Measurements from ENCODE around the gene ERMN.

The ERMN gene

DNA sequence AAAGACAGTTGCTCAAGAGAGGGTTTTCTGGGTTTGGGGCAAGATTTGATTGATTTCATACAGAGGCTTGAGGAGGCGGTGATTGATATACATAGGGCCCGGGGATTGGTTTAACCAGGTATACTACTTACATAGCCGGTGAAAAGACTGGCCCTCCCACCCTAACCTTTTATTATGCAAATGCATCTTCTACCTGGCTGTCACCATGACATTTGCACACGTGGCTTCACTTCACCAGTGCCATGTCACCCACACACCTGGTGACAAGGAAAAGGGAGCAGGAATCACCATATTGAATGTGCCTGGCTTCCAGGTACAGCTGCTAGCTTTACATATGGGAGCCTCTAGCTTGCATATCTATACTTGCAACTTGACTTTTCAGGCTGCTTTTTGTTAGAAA, 9.7 kb downstream of the ERMN start:
- Histone ChIP-seq H3K4me1 (ENCODE audit: insufficient read depth, low read length, severe bottlenecking) (no peaks in the 10 kb centered on the region), H3F3A (ENCODE audit: insufficient read depth, low read length) (no peaks in the 10 kb centered on the region), H3K4me2 (ENCODE audit: low read length) (no peak overlapping the region), H4K20me1 (ENCODE audit: insufficient read depth, low read length) (no peaks in the 10 kb centered on the region), H3K27me3 (ENCODE audit: insufficient read depth, low read length) (no peaks in the 10 kb centered on the region), H3K9me2 (ENCODE audit: low read depth, low read length) (no peaks in the 10 kb centered on the region), H3K27ac (ENCODE audit: low read depth, low read length, poor library complexity, severe bottlenecking) (no peak overlapping the region), H3K9ac (ENCODE audit: low read length) (no peak overlapping the region), H3K79me2 (ENCODE audit: insufficient read depth, low read length) (no peaks in the 10 kb centered on the region), H3K4me3 (ENCODE audit: low read depth, low read length, poor library complexity, severe bottlenecking) (no peak overlapping the region), H3K9me3 (ENCODE audit: low read length) (no peaks in the 10 kb centered on the region), H3K36me3 (ENCODE audit: insufficient read depth, low read length) (peaks cover 2% of the 10 kb centered on the region; the same call in 1 of the 2 replicates), H2AFZ (ENCODE audit: low read length) (no peak overlapping the region)
- TF ChIP-seq, protein P1, sequence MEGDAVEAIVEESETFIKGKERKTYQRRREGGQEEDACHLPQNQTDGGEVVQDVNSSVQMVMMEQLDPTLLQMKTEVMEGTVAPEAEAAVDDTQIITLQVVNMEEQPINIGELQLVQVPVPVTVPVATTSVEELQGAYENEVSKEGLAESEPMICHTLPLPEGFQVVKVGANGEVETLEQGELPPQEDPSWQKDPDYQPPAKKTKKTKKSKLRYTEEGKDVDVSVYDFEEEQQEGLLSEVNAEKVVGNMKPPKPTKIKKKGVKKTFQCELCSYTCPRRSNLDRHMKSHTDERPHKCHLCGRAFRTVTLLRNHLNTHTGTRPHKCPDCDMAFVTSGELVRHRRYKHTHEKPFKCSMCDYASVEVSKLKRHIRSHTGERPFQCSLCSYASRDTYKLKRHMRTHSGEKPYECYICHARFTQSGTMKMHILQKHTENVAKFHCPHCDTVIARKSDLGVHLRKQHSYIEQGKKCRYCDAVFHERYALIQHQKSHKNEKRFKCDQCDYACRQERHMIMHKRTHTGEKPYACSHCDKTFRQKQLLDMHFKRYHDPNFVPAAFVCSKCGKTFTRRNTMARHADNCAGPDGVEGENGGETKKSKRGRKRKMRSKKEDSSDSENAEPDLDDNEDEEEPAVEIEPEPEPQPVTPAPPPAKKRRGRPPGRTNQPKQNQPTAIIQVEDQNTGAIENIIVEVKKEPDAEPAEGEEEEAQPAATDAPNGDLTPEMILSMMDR (IDR thresholded peaks at IDR 0.05; ENCODE audit: low read length): no peak
- TF ChIP-seq EZH2 (IDR thresholded peaks at IDR 0.05; ENCODE audit: borderline replicate concordance, low read length): no peak

DNA sequence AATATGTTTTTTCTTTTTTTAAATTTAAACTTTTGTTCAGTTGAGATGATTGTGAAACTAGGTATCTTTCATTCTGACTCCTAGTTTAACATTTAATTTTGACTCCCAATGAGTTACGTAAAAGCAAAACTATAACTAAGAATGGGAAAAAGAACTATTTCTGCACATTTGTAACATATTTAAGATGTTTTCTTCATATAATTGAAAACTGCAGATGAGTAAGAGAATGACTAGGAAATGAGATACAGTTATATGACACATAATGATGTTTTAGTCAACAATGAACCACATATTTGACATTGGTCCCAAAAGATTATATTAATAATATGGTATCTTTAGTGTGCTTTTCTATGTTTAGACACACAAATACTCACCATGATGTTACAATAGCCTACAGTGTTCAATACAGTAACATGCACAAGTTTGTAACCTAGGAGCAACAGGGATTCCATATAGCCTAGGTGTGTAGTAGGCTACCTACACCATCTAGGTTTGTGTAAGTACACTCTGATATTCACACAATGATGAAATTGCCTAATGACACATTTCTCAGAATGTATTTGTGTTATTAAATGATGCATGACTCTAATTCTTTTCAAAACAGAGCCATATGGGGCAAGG, 12.6 kb downstream of the ERMN start:
- H4K20me1 ChIP-seq (ENCODE audit: insufficient read depth, low read length): no peaks in the 10 kb centered on the region
- H3K9me3 ChIP-seq (ENCODE audit: low read length): no peaks in the 10 kb centered on the region
- no peak overlapping the region for H3K4me3 ChIP-seq (ENCODE audit: low read depth, low read length, poor library complexity, severe bottlenecking)
- no peak overlapping the region for H3K9ac ChIP-seq (ENCODE audit: low read length)
- no peaks in the 10 kb centered on the region for H3F3A ChIP-seq (ENCODE audit: insufficient read depth, low read length)
- H3K4me2 ChIP-seq (ENCODE audit: low read length): no peak overlapping the region
- TF ChIP-seq, protein P1 (IDR thresholded peaks at IDR 0.05; ENCODE audit: low read length): no peak
- no peak for TF ChIP-seq EZH2 (IDR thresholded peaks at IDR 0.05; ENCODE audit: borderline replicate concordance, low read length)
- no peaks in the 10 kb centered on the region for H3K36me3 ChIP-seq (ENCODE audit: insufficient read depth, low read length)
- H3K27me3 ChIP-seq (ENCODE audit: insufficient read depth, low read length): no peaks in the 10 kb centered on the region
- no peaks in the 10 kb centered on the region for H3K9me2 ChIP-seq (ENCODE audit: low read depth, low read length)
- no peaks in the 10 kb centered on the region for H3K79me2 ChIP-seq (ENCODE audit: insufficient read depth, low read length)
- H3K27ac ChIP-seq (ENCODE audit: low read depth, low read length, poor library complexity, severe bottlenecking): no peak overlapping the region
- H2AFZ ChIP-seq (ENCODE audit: low read length): no peak overlapping the region
- no peaks in the 10 kb centered on the region for H3K4me1 ChIP-seq (ENCODE audit: insufficient read depth, low read length, severe bottlenecking)

DNA sequence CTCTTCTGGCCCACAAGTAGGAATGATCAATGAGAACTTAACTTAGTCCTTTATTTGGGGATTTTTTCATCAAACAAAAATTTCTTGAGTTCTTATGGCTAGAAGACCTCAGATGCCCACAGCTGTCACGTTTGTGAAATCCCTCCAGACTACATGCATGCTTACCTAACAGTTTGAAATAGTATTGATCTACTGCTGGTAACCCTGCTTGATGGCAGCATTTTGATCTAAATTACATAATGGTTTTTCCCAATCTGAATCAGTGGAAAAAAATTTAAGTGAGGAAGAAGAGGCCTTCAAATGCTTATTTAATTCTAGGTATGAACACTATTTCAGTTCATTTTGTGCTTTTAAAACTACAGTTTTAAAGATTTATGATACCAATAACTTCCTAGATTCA, 13.9 kb downstream of the ERMN start:
- Histone ChIP-seq H3K79me2 (ENCODE audit: insufficient read depth, low read length) (no peaks in the 10 kb centered on the region), H3K4me2 (ENCODE audit: low read length) (no peak overlapping the region), H3K27me3 (ENCODE audit: insufficient read depth, low read length) (no peaks in the 10 kb centered on the region), H3K9me2 (ENCODE audit: low read depth, low read length) (no peaks in the 10 kb centered on the region), H3K9ac (ENCODE audit: low read length) (no peak overlapping the region), H3K9me3 (ENCODE audit: low read length) (no peaks in the 10 kb centered on the region), H3K27ac (ENCODE audit: low read depth, low read length, poor library complexity, severe bottlenecking) (no peak overlapping the region), H3K4me3 (ENCODE audit: low read depth, low read length, poor library complexity, severe bottlenecking) (no peak overlapping the region), H3K4me1 (ENCODE audit: insufficient read depth, low read length, severe bottlenecking) (no peaks in the 10 kb centered on the region), H3F3A (ENCODE audit: insufficient read depth, low read length) (no peaks in the 10 kb centered on the region), H4K20me1 (ENCODE audit: insufficient read depth, low read length) (no peaks in the 10 kb centered on the region), H3K36me3 (ENCODE audit: insufficient read depth, low read length) (no peaks in the 10 kb centered on the region), H2AFZ (ENCODE audit: low read length) (no peak overlapping the region)
- no peak for TF ChIP-seq EZH2 (IDR thresholded peaks at IDR 0.05; ENCODE audit: borderline replicate concordance, low read length)
- TF ChIP-seq, protein P1 (IDR thresholded peaks at IDR 0.05; ENCODE audit: low read length): no peak

All from OCI-LY1 (cell line).